MM.1S (cell line): ENCODE measurements around the gene NSUN6.

ENCODE experiments used
- EZH2 ChIP-seq: fragments of 300-600 bp; sonication (generic); optimal IDR thresholded peaks from 2 replicates; pipeline ENCODE3; 2017; ENCODE audit warnings: low read depth, mild to moderate bottlenecking, antibody characterized with exemption, low read length, mixed read lengths
- TF ChIP-seq, protein P1 (sequence below): fragments of 300-600 bp; sonication (generic); IDR thresholded peaks from 2 replicates; pipeline ENCODE4 v1.5.1; 2016; ENCODE audit warnings: antibody characterized with exemption, low read length, mixed read lengths

DNA sequence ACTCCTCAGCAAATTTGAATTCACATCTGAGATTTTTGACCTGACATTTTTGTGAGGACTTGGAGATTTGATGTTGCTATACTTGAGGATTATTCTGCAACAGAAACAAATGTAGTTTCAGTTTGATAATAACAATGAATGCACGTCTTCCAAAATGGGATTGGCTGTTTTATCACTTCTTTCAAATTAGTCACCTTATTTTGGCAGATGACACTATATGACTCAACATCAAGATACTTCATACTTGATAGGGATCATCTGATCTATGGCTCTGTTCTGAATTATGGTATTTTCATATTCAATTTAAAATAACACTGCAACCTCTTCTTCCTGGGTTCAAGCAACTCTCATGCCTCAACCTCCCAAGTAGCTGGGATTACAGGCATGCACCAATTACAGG lies 32.0 kb upstream of the NSUN6 start:
- TF ChIP-seq, protein P1, sequence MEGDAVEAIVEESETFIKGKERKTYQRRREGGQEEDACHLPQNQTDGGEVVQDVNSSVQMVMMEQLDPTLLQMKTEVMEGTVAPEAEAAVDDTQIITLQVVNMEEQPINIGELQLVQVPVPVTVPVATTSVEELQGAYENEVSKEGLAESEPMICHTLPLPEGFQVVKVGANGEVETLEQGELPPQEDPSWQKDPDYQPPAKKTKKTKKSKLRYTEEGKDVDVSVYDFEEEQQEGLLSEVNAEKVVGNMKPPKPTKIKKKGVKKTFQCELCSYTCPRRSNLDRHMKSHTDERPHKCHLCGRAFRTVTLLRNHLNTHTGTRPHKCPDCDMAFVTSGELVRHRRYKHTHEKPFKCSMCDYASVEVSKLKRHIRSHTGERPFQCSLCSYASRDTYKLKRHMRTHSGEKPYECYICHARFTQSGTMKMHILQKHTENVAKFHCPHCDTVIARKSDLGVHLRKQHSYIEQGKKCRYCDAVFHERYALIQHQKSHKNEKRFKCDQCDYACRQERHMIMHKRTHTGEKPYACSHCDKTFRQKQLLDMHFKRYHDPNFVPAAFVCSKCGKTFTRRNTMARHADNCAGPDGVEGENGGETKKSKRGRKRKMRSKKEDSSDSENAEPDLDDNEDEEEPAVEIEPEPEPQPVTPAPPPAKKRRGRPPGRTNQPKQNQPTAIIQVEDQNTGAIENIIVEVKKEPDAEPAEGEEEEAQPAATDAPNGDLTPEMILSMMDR: no peak
- TF ChIP-seq EZH2: no peak
